GM12878 (cell line): ENCODE measurements around the gene RFT1. TPM values are rescaled to one million over a fixed set of nuclear protein-coding genes. Genes with fewer than 3 reads are reported as not detected.

ENCODE experiments used
- ATAC-seq: fragments of 200-7000 bp; cut with Tn5 transposase; 3 replicates; pipeline ENCODE4 v1.9.1; 2020; ENCODE audit warnings: mild to moderate bottlenecking, moderate library complexity
- BruUV-seq: library from RNA; stranded (reverse); fragments of 400-500 nt; replicated peaks from 2 replicates; lab custom pipeline; 2021; lab: Mats Ljungman, UMichigan
- CTCF ChIA-PET: fragments of 300-600 bp; sonication (Branson Sonifier 250); formaldehyde crosslinking; extraction: SDS; loops from one replicate; lab custom pipeline; 2021; ENCODE audit warnings: inconsistent platforms; lab: Yijun Ruan, JAX
- POLR2A ChIA-PET: fragments of 350-600 bp; formaldehyde crosslinking; extraction: SDS; loops from one replicate; lab custom pipeline; 2021; ENCODE audit warnings: inconsistent platforms; lab: Charles Lee
- RAD21 ChIA-PET: fragments of 300-600 bp; sonication (Branson Sonifier 250); formaldehyde crosslinking; loops from one replicate; lab custom pipeline; 2023; ENCODE audit warnings: antibody characterized with exemption; ENCODE audit not compliant: unreplicated experiment; lab: Charles Lee
- SMC1A ChIA-PET: fragments of 300-600 bp; sonication (Branson Sonifier 250); formaldehyde crosslinking; loops from one replicate; lab custom pipeline; 2023; ENCODE audit not compliant: unreplicated experiment, uncharacterized antibody; lab: Charles Lee
- DNase-seq: peaks from one replicate; pipeline ENCODE4 v3.0.0-alpha.2; 2011; ENCODE audit warnings: low read depth, low spot score
- FAIRE-seq: peaks from 3 replicates; lab custom pipeline; 2011; peaks lifted over from hg19 to GRCh38; lab: Jason Lieb, UNC
- H2AFZ ChIP-seq: 2 replicates; pipeline ENCODE4 v1.6.0; 2011; ENCODE audit warnings: low read depth, low read length, control low read depth; ENCODE audit not compliant: control insufficient read depth
- H3K27ac ChIP-seq: 2 replicates; pipeline ENCODE4 v1.5.1; 2011; ENCODE audit warnings: control low read depth; ENCODE audit not compliant: control insufficient read depth, insufficient read depth
- H3K27me3 ChIP-seq, 2 experiments: replicated peaks in 1 of 2; 2 replicates each; pipeline versions ENCODE4 v1.6.0 to v1.6.1; 2011; ENCODE audit warnings: low read length in 1 of 2; ENCODE audit not compliant: control insufficient read depth in 2 of 2, insufficient read depth in 2 of 2
- H3K36me3 ChIP-seq, 2 experiments: 2 replicates each; pipeline ENCODE4 v1.5.1; 2011; ENCODE audit warnings: low read length in 1 of 2; ENCODE audit not compliant: control insufficient read depth in 2 of 2, insufficient read depth in 2 of 2
- H3K4me1 ChIP-seq: 2 replicates; pipeline ENCODE4 v1.6.1; 2011; ENCODE audit warnings: mild to moderate bottlenecking, low read length, moderate library complexity, mixed read lengths; ENCODE audit not compliant: control insufficient read depth, insufficient read depth
- H3K4me2 ChIP-seq: 2 replicates; pipeline ENCODE4 v1.6.0; 2011; ENCODE audit warnings: control low read depth; ENCODE audit not compliant: control insufficient read depth, insufficient read depth
- H3K4me3 ChIP-seq: fragments of 200-600 bp; sonication (generic); 2 replicates; pipeline ENCODE4 v1.5.1; 2016
- H3K79me2 ChIP-seq: 2 replicates; pipeline ENCODE4 v1.6.0; 2011; ENCODE audit warnings: low read length; ENCODE audit not compliant: control insufficient read depth, insufficient read depth
- H3K9ac ChIP-seq: 2 replicates; pipeline ENCODE4 v1.8.0; 2011; ENCODE audit warnings: low read length, control low read depth, mixed read lengths; ENCODE audit not compliant: control insufficient read depth, insufficient read depth
- H3K9me3 ChIP-seq: replicated peaks from 3 replicates; pipeline ENCODE4 v1.5.1; 2011; ENCODE audit warnings: mild to moderate bottlenecking, low read length; ENCODE audit not compliant: control insufficient read depth, insufficient read depth
- H4K20me1 ChIP-seq: 2 replicates; pipeline ENCODE4 v1.6.0; 2011; ENCODE audit not compliant: control insufficient read depth, insufficient read depth
- BHLHE40 ChIP-seq, 2 experiments: fragments of 450-650 bp in 1 of 2; IDR thresholded peaks; 2 replicates each; pipeline ENCODE4 v1.6.1; 2011 to 2017; ENCODE audit warnings: low read depth in 2 of 2, borderline replicate concordance in 1 of 2, improper control_type of control experiment in 1 of 2, low read length in 1 of 2, mild to moderate bottlenecking in 1 of 2
- CEBPB ChIP-seq, 2 experiments: fragments of 150-350 bp in 1 of 2; IDR thresholded peaks; 2 replicates each; pipeline ENCODE4 v1.6.1; 2012 to 2014; ENCODE audit warnings: low read depth in 2 of 2, low read length in 2 of 2, borderline replicate concordance in 1 of 2, inconsistent platforms in 1 of 2
- CHD1 ChIP-seq: IDR thresholded peaks from 2 replicates; pipeline ENCODE4 v1.6.1; 2012; ENCODE audit warnings: low read depth, low read length, improper control_type of control experiment
- HDGF ChIP-seq: fragments of 450-650 bp; IDR thresholded peaks from 2 replicates; pipeline ENCODE4 v1.6.1; 2016; ENCODE audit warnings: antibody characterized with exemption
- IKZF1 ChIP-seq: fragments of 450-650 bp; conservative IDR thresholded peaks from 2 replicates; pipeline ENCODE4 v1.6.1; 2017; ENCODE audit warnings: antibody characterized with exemption, mild to moderate bottlenecking
- MTA3 ChIP-seq: IDR thresholded peaks from 2 replicates; pipeline ENCODE4 v1.6.1; 2012; ENCODE audit warnings: low read length, inconsistent platforms, borderline replicate concordance
- NFIC ChIP-seq: IDR thresholded peaks from 2 replicates; pipeline ENCODE4 v1.6.1; 2012; ENCODE audit warnings: low read depth, mild to moderate bottlenecking, inconsistent platforms, low read length, moderate library complexity
- RELA ChIP-seq: fragments of 450-650 bp; IDR thresholded peaks from 2 replicates; pipeline ENCODE4 v1.8.0; 2014; ENCODE audit warnings: borderline replicate concordance; ENCODE audit not compliant: partially characterized antibody
- SREBF2 ChIP-seq: IDR thresholded peaks from 2 replicates; pipeline ENCODE4 v1.6.1; 2012; ENCODE audit warnings: mild to moderate bottlenecking, low read length
- TCF12 ChIP-seq: IDR thresholded peaks from 2 replicates; pipeline ENCODE4 v1.6.1; 2011; ENCODE audit warnings: low read depth, mild to moderate bottlenecking, low read length
- WRNIP1 ChIP-seq: IDR thresholded peaks from 2 replicates; pipeline ENCODE4 v1.6.1; 2011; ENCODE audit warnings: low read depth, low read length, improper control_type of control experiment, borderline replicate concordance
- ZZZ3 ChIP-seq: IDR thresholded peaks from 2 replicates; pipeline ENCODE4 v1.6.1; 2011; ENCODE audit warnings: low read depth; ENCODE audit not compliant: control insufficient read depth, insufficient read length
- WGBS: methylation state at CpG from one replicate; pipeline ENCODE4 v1.1.6; 2016; ENCODE audit warnings: low lambda C conversion rate; ENCODE audit not compliant: insufficient replicate concordance, insufficient coverage; ENCODE audit errors: missing lambda C conversion rate; 5-methylcytosine and 5-hydroxymethylcytosine counted together
- in situ Hi-C: fragments of 300-500 bp; cut with MboI; formaldehyde crosslinking; loops from 9 replicates; pipeline ENCODE4 v1.14.3; 2018; ENCODE audit warnings: mixed read lengths
- intact Hi-C: fragments of 100-400 bp; cut with micrococcal nuclease; formaldehyde crosslinking; loops from one replicate; pipeline ENCODE4 v1.14.2; 2022; ENCODE audit not compliant: unreplicated experiment
- polyA plus RNA-seq, 11 experiments: library from polyadenylated mRNA; depleted of rRNA in 4 of 11; unstranded in 6 of 11; stranded (reverse) in 5 of 11; fragments of >200 nt; fragmentation: Nextera tagmentation in 4 of 11; fragmentation: Illumina TruSeq in 1 of 11; extraction: Ambion mirVana in 4 of 11; extraction: Trizol in 1 of 11; gene quantifications; 1 replicate in 1 of 11; 2 replicates in 10 of 11; pipeline versions ENCODE4 v1.2.1 to v1.2.3, GENCODE V29; 2011 to 2016; ENCODE audit warnings: inconsistent platforms in 2 of 11, missing spikeins in 2 of 11, low read depth in 1 of 11
- total RNA-seq, 4 experiments: library from RNA; depleted of rRNA in 3 of 4; stranded (reverse); fragments of >200 nt in 3 of 4; fragmentation: Illumina TruSeq in 1 of 4; extraction: Trizol in 1 of 4; gene quantifications; 2 replicates each; pipeline versions ENCODE4 v1.2.1 to v1.2.3, GENCODE V29; 2013 to 2021
- TF ChIP-seq, protein P1 (sequence below): IDR thresholded peaks from 2 replicates; pipeline ENCODE4 v1.6.1; 2012; ENCODE audit warnings: low read depth, low read length, improper control_type of control experiment
- TF ChIP-seq, protein P2 (sequence below): IDR thresholded peaks from 2 replicates; pipeline ENCODE4 v1.6.1; 2011; ENCODE audit warnings: low read depth, mild to moderate bottlenecking, low read length, moderate library complexity, borderline replicate concordance; ENCODE audit errors: extremely low read depth
- TF ChIP-seq, protein P3 (sequence below): fragments of 450-650 bp; IDR thresholded peaks from 2 replicates; pipeline ENCODE4 v1.6.1; 2016; ENCODE audit warnings: mild to moderate bottlenecking
- TF ChIP-seq, protein P4 (sequence below): IDR thresholded peaks from 2 replicates; pipeline ENCODE4 v1.6.1; 2011; ENCODE audit warnings: borderline replicate concordance, low read depth, mild to moderate bottlenecking, moderate library complexity, mixed read lengths, low read length; ENCODE audit not compliant: insufficient read depth; ENCODE audit errors: extremely low read length
- TF ChIP-seq, protein P5 (sequence below): IDR thresholded peaks from 2 replicates; pipeline ENCODE4 v1.6.1; 2012; ENCODE audit warnings: low read depth, low read length, improper control_type of control experiment

The RFT1 gene
- total and polyA plus RNA-seq, 10 of the 15 experiments (the other 5 are each of a cell fraction or from before 2014, with no cell fraction given) = 16.6 to 75.1 (median 34.5) TPM

DNA sequence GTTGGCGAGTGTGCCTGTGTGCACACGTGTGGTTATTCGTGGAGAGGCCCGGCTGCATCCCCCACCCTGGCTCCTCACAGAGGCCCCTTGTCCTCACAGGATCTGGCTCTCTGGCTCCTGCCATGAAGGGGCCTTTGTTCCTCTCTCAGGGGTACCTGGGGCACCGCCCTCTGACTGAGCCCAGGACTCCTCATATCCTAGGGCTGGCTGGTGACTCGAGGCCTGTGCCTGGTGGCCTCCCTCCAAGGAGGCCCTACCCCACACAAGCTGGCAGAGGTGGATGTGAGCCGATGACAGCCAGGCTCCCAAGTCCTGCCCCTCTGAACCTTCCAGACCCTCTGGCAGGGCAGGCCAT is 40.8 kb upstream of the RFT1 start:
- Histone ChIP-seq H3K4me2 (peak overlapping the region; percentile 81), H3K79me2 (peaks cover 100% of the 10 kb centered on the region)
- TF ChIP-seq SREBF2 (no peak), CEBPB (IDR thresholded peaks at IDR 0.05; ENCODE audit: borderline replicate concordance in 1 of 2, low read depth in 2 of 2, low read length in 2 of 2) (no peak), NFIC (no peak), WRNIP1 (no peak), RELA (no peak), TCF12 (no peak), BHLHE40 (IDR thresholded peaks at IDR 0.05; ENCODE audit: borderline replicate concordance in 1 of 2, low read depth in 2 of 2, low read length in 1 of 2) (0 out of 4 replicates have a peak, but pooled peaks of 1 of the 2 experiments have one; percentile 16), IKZF1 (no peak), ZZZ3 (no peak), HDGF (0 out of 2 replicates have a peak, but pooled peaks have one; percentile 13), CHD1 (no peak), MTA3 (no peak)
- TF ChIP-seq, protein P1, sequence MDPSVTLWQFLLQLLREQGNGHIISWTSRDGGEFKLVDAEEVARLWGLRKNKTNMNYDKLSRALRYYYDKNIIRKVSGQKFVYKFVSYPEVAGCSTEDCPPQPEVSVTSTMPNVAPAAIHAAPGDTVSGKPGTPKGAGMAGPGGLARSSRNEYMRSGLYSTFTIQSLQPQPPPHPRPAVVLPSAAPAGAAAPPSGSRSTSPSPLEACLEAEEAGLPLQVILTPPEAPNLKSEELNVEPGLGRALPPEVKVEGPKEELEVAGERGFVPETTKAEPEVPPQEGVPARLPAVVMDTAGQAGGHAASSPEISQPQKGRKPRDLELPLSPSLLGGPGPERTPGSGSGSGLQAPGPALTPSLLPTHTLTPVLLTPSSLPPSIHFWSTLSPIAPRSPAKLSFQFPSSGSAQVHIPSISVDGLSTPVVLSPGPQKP = no peak
- TF ChIP-seq, protein P2, sequence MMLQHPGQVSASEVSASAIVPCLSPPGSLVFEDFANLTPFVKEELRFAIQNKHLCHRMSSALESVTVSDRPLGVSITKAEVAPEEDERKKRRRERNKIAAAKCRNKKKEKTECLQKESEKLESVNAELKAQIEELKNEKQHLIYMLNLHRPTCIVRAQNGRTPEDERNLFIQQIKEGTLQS = no peak
- TF ChIP-seq, protein P3, sequence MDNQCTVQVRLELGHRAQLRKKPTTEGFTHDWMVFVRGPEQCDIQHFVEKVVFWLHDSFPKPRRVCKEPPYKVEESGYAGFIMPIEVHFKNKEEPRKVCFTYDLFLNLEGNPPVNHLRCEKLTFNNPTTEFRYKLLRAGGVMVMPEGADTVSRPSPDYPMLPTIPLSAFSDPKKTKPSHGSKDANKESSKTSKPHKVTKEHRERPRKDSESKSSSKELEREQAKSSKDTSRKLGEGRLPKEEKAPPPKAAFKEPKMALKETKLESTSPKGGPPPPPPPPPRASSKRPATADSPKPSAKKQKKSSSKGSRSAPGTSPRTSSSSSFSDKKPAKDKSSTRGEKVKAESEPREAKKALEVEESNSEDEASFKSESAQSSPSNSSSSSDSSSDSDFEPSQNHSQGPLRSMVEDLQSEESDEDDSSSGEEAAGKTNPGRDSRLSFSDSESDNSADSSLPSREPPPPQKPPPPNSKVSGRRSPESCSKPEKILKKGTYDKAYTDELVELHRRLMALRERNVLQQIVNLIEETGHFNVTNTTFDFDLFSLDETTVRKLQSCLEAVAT = peak; percentile 12; the same call in 1 of the 2 replicates
- TF ChIP-seq, protein P4, sequence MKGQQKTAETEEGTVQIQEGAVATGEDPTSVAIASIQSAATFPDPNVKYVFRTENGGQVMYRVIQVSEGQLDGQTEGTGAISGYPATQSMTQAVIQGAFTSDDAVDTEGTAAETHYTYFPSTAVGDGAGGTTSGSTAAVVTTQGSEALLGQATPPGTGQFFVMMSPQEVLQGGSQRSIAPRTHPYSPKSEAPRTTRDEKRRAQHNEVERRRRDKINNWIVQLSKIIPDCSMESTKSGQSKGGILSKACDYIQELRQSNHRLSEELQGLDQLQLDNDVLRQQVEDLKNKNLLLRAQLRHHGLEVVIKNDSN = no peak
- TF ChIP-seq, protein P5, sequence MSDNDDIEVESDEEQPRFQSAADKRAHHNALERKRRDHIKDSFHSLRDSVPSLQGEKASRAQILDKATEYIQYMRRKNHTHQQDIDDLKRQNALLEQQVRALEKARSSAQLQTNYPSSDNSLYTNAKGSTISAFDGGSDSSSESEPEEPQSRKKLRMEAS = no peak

More for the DNA sequence above, 40.8 kb upstream of the RFT1 start:
- SMC1A ChIA-PET = interaction anchor here (0.8 to 4.2 kb wide), 7 partner anchors 9 to 36 kb away, joined by 3 to 30 read pairs (median 15); partner anchors contain the start of gene PRKCD
- peak overlapping the region; percentile 63 for H3K9ac ChIP-seq
- RAD21 ChIA-PET = interaction anchor here (0.6 to 5.3 kb wide), 7 partner anchors 9 to 573 kb away, joined by 3 to 44 read pairs (median 5); no protein-coding TSS in a partner anchor
- no peak for FAIRE-seq
- in situ Hi-C loops = no loop called here
- ATAC-seq = no peak; the same call in none of the 3 replicates
- peaks cover 13 to 34% of the 10 kb centered on the region in 2 experiments; a peak in 3 of 4 replicates for H3K36me3 ChIP-seq
- 23% methylated on average over 7 of the region's 7 CpGs for WGBS
- no peak overlapping the region for H2AFZ ChIP-seq
- no peaks in the 10 kb centered on the region for H3K27me3 ChIP-seq
- CTCF ChIA-PET = interaction anchor here (1.1 to 11.6 kb wide), 6 partner anchors 11 to 39 kb away, joined by 3 to 125 read pairs (median 6); partner anchors contain the start of gene PRKCD
- DNase-seq = no peak
- POLR2A ChIA-PET = interaction anchor here (1.0 to 4.8 kb wide), 6 partner anchors 9 to 36 kb away, joined by 4 to 32 read pairs (median 10); partner anchors contain the start of gene PRKCD
- intact Hi-C loops = no loop called here
- H4K20me1 ChIP-seq = no peaks in the 10 kb centered on the region
- peak overlapping the region; percentile 74; the same call in 1 of the 2 replicates for H3K4me3 ChIP-seq
- H3K9me3 ChIP-seq = no peaks in the 10 kb centered on the region
- no TSS peak for BruUV-seq
- H3K27ac ChIP-seq = peak overlapping the region; percentile 81
- H3K4me1 ChIP-seq = peaks cover 98% of the 10 kb centered on the region
